Suprapubic skin (tissue), 4 donors: ENCODE data around the gene TUBB3. TPM values are rescaled to one million over a fixed set of nuclear protein-coding genes. Genes with fewer than 3 reads are reported as not detected.

Experiments used
- DNase-seq, 2 donors: peaks; one replicate each; pipeline ENCODE4 v3.0.0-alpha.2; 2019; ENCODE audit warnings: low spot score in 2 of 2
- H3K27ac ChIP-seq: fragments of 200-600 bp; sonication (generic); one replicate; pipeline ENCODE4 v1.5.1; 2019
- H3K27me3 ChIP-seq: fragments of 200-600 bp; sonication (generic); one replicate; pipeline ENCODE4 v1.5.1; 2019
- H3K36me3 ChIP-seq: fragments of 200-600 bp; sonication (generic); one replicate; pipeline ENCODE4 v1.5.1; 2019
- H3K4me1 ChIP-seq: fragments of 200-600 bp; sonication (generic); one replicate; pipeline ENCODE4 v1.5.1; 2019
- H3K4me3 ChIP-seq: fragments of 200-600 bp; sonication (generic); one replicate; pipeline ENCODE4 v1.5.1; 2019; ENCODE audit warnings: mild to moderate bottlenecking
- H3K9me3 ChIP-seq: fragments of 200-600 bp; sonication (generic); one replicate; pipeline ENCODE4 v1.5.1; 2019
- EP300 ChIP-seq: sonication (generic); formaldehyde crosslinking; IDR thresholded peaks from one replicate; pipeline ENCODE4 v1.6.1; 2017; ENCODE audit warnings: antibody characterized with exemption
- POLR2A ChIP-seq, 2 donors: fragments of 450-650 bp; IDR thresholded peaks; one replicate each; pipeline ENCODE4 v1.6.1; 2017; ENCODE audit warnings: antibody characterized with exemption in 2 of 2, mild to moderate bottlenecking in 2 of 2, moderate library complexity in 2 of 2
- POLR2AphosphoS5 ChIP-seq, 3 donors: sonication (generic); formaldehyde crosslinking; IDR thresholded peaks; one replicate each; pipeline ENCODE4 v1.6.1; 2017; ENCODE audit warnings: antibody characterized with exemption in 3 of 3
- WGBS: methylation state at CpG from one replicate; pipeline ENCODE4 v1.1.5; 2018; 5-methylcytosine and 5-hydroxymethylcytosine counted together
- total RNA-seq, 4 donors: library from RNA; depleted of rRNA; stranded (reverse); fragments of >200 nt; gene quantifications; one replicate each; pipeline ENCODE4 v1.1.0, GENCODE V29; 2016
- TF ChIP-seq, protein P1 (sequence below), 2 donors: fragments of 200-600 bp in 1 of 2; fragments of 450-650 bp in 1 of 2; sonication (generic) in 1 of 2; IDR thresholded peaks; one replicate each; pipeline ENCODE4 v1.5.1; 2016 to 2019; ENCODE audit warnings: antibody characterized with exemption in 2 of 2, mild to moderate bottlenecking in 1 of 2, moderate library complexity in 1 of 2

Gene TUBB3
- total RNA-seq, 4 donors from 2014 or later = 1.2 to 9.2 (median 4.6) TPM

DNA sequence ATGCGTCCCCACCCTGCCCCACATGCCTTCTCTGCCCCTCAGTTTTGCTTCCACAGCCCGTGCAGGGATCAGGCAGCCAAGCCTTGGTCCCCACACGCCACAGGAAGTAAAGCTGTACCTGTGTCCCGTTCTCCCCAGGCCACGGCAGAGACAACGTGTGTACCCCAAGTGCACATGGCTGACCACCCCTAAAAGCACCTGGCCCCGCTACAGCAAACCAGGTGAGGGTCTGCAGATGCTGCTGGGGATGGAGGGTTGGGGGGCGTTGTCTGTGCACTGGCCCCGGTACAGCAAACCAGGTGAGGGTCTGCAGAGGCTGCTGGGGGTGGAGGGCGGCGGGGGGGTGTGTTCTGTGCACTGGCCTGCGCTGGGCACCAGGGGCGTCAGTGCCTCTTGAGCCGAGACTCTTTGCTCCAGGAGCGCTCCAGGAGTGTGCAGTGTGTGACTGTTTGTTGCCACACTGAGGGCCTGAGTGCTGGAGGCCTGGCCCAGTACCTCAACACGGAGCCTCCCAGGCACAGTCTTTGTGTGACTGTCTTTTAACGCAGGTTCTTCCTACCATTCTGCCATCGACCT, 31.0 kb upstream of the TUBB3 start:
- no peak for DNase-seq
- TF ChIP-seq, protein P1, sequence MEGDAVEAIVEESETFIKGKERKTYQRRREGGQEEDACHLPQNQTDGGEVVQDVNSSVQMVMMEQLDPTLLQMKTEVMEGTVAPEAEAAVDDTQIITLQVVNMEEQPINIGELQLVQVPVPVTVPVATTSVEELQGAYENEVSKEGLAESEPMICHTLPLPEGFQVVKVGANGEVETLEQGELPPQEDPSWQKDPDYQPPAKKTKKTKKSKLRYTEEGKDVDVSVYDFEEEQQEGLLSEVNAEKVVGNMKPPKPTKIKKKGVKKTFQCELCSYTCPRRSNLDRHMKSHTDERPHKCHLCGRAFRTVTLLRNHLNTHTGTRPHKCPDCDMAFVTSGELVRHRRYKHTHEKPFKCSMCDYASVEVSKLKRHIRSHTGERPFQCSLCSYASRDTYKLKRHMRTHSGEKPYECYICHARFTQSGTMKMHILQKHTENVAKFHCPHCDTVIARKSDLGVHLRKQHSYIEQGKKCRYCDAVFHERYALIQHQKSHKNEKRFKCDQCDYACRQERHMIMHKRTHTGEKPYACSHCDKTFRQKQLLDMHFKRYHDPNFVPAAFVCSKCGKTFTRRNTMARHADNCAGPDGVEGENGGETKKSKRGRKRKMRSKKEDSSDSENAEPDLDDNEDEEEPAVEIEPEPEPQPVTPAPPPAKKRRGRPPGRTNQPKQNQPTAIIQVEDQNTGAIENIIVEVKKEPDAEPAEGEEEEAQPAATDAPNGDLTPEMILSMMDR (IDR thresholded peaks at IDR 0.05) = no peak
- TF ChIP-seq POLR2AphosphoS5 (IDR thresholded peaks at IDR 0.05) = no peak
- no peak for TF ChIP-seq EP300
- no peak for TF ChIP-seq POLR2A (IDR thresholded peaks at IDR 0.05)
- Histone ChIP-seq H3K27me3 (no peaks in the 10 kb centered on the region), H3K36me3 (peaks cover 100% of the 10 kb centered on the region), H3K27ac (no peak overlapping the region), H3K9me3 (no peaks in the 10 kb centered on the region), H3K4me3 (no peak overlapping the region), H3K4me1 (no peaks in the 10 kb centered on the region)
- 92% methylated on average over 12 of the region's 18 CpGs for WGBS

DNA sequence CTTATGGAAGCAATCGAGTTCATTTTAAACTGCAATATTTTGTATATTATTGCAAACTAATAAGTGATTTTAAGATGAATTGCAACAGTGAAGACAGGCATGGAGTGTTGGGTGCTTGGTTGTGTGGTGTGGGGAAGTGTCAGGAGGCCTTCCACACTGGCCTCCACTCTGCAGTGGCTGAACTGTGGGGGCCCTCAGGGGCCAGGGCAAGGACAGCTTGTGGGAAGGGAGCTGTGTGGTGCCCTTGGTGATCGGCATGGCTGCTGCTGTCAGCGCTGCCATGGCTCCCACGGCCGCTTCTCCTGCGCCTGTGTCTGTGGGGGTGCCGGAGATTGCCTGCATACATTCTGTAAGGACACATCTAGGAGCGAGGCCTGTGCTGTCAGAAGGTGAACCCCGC, 30.5 kb upstream of the TUBB3 start:
- Histone ChIP-seq H3K4me1 (no peaks in the 10 kb centered on the region), H3K36me3 (peaks cover 99% of the 10 kb centered on the region), H3K27ac (no peak overlapping the region), H3K27me3 (no peaks in the 10 kb centered on the region), H3K4me3 (no peak overlapping the region), H3K9me3 (no peaks in the 10 kb centered on the region)
- no peak for DNase-seq
- TF ChIP-seq EP300 (no peak), POLR2AphosphoS5 (IDR thresholded peaks at IDR 0.05) (no peak), POLR2A (IDR thresholded peaks at IDR 0.05) (no peak)
- TF ChIP-seq, protein P1 (IDR thresholded peaks at IDR 0.05) = no peak
- 92% methylated on average over 7 of the region's 9 CpGs for WGBS

DNA sequence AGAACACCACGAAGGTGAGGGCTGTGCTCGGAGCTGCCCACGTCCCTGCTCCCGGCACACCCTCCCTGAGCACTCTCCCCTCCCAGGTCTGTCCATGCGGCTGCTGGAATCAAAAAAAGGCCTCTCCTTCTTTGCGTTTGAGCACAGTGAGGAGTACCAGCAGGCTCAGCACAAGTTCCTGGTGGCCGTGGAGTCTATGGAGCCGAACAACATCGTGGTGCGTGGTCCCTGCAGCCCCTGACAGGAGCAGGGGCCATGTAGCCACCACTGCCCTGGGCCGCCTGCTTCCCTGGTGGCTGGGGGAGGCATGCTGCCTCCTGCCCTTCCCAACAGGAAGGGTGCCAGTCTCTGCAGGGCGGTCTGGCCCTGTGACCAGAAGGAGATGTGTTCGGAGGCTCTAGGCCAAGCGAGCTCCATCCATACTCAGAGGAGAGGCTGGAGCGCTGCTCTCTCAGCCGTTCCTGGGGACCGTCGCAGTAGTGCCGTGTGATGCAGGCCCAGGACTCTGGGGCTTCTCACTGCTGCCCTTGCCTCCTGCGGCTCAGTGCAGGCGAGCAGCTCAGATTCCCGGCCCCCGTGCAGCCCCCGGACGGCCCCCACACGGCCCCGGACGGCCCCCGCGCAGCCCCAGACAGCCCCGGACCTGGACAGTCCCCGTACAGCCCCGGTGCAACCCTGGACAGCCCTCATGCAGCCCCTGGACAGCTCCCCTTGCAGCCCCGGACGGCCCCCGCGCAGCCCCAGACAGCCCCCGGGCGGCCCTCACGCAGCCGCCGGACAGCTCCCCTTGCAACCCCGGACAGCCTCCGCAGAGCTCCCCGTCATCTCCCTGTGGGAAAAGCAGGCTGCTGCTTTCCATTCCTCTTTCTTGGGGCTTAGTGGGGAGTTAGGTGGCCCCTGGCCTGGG, 29.2 kb upstream of the TUBB3 start:
- no peak for DNase-seq
- H3K9me3 ChIP-seq = no peaks in the 10 kb centered on the region
- no peaks in the 10 kb centered on the region for H3K27me3 ChIP-seq
- H3K4me3 ChIP-seq = no peak overlapping the region
- TF ChIP-seq POLR2AphosphoS5 (IDR thresholded peaks at IDR 0.05) (no peak), POLR2A (IDR thresholded peaks at IDR 0.05) (no peak), EP300 (no peak)
- H3K36me3 ChIP-seq = peaks cover 99% of the 10 kb centered on the region
- H3K27ac ChIP-seq = no peak overlapping the region
- WGBS = 93% methylated on average over 28 of the region's 45 CpGs
- no peaks in the 10 kb centered on the region for H3K4me1 ChIP-seq

DNA sequence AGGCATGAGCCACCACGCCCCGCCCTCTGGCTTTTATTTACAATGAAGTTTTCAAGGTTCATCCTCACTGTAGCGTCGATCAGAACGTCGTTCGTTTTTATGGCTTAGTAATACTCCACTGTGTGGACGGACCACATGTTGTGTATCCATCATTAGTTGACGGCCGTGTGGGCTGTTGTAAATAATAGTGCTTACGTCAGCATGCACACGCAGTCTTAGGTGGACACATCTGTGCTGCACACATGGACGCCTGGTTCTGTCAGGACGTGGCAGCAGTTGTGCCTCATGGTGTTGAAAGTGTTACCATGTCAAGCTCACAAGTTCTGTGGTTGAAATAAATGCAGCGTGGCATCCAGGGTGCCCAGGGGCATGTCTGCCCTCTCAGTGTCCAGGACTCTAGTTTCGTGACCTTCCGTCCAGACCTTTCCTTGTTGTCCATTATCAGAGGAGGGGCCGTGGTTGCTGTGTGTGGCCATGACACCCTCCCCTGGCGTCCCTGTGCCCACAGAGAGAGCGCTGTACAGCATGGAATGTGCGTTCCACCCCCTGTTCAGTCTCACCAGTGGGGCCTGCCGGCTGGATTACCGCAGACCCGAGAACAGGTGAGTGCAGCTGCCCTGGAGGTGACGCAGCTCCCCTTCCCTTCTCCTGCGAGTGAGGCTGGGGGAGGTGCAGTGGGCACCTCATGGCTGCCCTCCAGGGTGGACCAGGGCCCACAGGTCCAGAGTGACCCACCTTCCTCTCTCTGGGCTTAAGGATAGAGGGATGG, 27.5 kb upstream of the TUBB3 start:
- no peak for TF ChIP-seq POLR2A (IDR thresholded peaks at IDR 0.05)
- TF ChIP-seq, protein P1 (IDR thresholded peaks at IDR 0.05) = no peak
- no peak for TF ChIP-seq EP300
- no peak for TF ChIP-seq POLR2AphosphoS5 (IDR thresholded peaks at IDR 0.05)
- no peaks in the 10 kb centered on the region for H3K4me1 ChIP-seq
- no peak overlapping the region for H3K4me3 ChIP-seq
- H3K27ac ChIP-seq = no peak overlapping the region
- no peaks in the 10 kb centered on the region for H3K9me3 ChIP-seq
- WGBS = 88% methylated on average over 17 of the region's 26 CpGs
- no peaks in the 10 kb centered on the region for H3K27me3 ChIP-seq
- no peak for DNase-seq
- H3K36me3 ChIP-seq = peaks cover 99% of the 10 kb centered on the region

DNA sequence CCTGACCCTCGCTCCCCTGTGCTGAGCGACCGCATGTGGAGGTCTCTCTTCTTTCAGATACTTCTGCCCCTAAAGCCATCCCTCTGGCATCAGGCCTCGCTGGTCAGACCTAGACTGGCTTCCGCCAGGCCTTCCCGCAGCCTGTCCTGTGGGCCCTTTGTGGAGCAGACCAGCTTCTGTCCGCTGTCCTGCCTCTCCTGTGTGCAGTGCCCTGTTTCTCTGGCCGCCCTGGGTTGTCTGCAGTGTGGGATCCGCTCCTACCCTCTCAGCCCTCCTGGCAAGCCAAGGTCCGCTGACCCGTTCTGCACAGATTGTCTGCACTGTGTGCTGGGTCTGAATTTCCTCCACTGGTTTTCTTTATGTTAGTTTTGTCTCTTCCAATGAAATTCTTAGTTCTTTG, 25.9 kb upstream of the TUBB3 start:
- 95% methylated on average over 11 of the region's 11 CpGs for WGBS
- no peak overlapping the region for H3K4me3 ChIP-seq
- peaks cover 90% of the 10 kb centered on the region for H3K36me3 ChIP-seq
- no peaks in the 10 kb centered on the region for H3K27me3 ChIP-seq
- no peak overlapping the region for H3K27ac ChIP-seq
- TF ChIP-seq POLR2AphosphoS5 (IDR thresholded peaks at IDR 0.05) (no peak), EP300 (no peak), POLR2A (IDR thresholded peaks at IDR 0.05) (no peak)
- TF ChIP-seq, protein P1 (IDR thresholded peaks at IDR 0.05) = no peak
- H3K4me1 ChIP-seq = no peaks in the 10 kb centered on the region
- H3K9me3 ChIP-seq = no peaks in the 10 kb centered on the region
- DNase-seq = no peak
